ENCODE measurements around the gene PRTG. TPM values are rescaled to one million over a fixed set of nuclear protein-coding genes. Genes with fewer than 3 reads are reported as not detected.
A peak's percentile ranks its signal among the peaks of the same experiment; 100 is the strongest.

Gene PRTG
- total RNA-seq, 2 experiments from 2014 or later, result 0.15 TPM; not detected in 1

- CTCF ChIA-PET (ENCODE audit: unreplicated experiment), result no interaction called here
- intact Hi-C loops (cut with micrococcal nuclease; ENCODE audit: unreplicated experiment), result no loop called here
- Histone ChIP-seq H3K36me3 (ENCODE audit: insufficient read depth, low read length) (no peaks in the 10 kb centered on the region), H3K4me3 (ENCODE audit: low read depth, low read length, poor library complexity, severe bottlenecking) (no peak overlapping the region), H2AFZ (ENCODE audit: low read length) (no peak overlapping the region), H4K20me1 (ENCODE audit: insufficient read depth, low read length) (no peaks in the 10 kb centered on the region), H3K9me3 (ENCODE audit: low read length) (no peaks in the 10 kb centered on the region), H3K79me2 (ENCODE audit: insufficient read depth, low read depth, low read length) (no peaks in the 10 kb centered on the region), H3K9me2 (ENCODE audit: insufficient read depth, low read length) (no peaks in the 10 kb centered on the region), H3K27ac (ENCODE audit: low read depth, low read length, poor library complexity, severe bottlenecking) (no peak overlapping the region), H3K4me1 (ENCODE audit: insufficient read depth, low read length, poor library complexity, severe bottlenecking) (no peaks in the 10 kb centered on the region), H3K4me2 (ENCODE audit: low read length) (peak overlapping the region; percentile 26; the same call in 1 of the 2 replicates)
- no peak for TF ChIP-seq CTCF (conservative IDR thresholded peaks at IDR 0.05; ENCODE audit: low read length)
- TF ChIP-seq EZH2phosphoT487 (IDR thresholded peaks at IDR 0.05; ENCODE audit: borderline replicate concordance, low read depth, low read length), result no peak
- BruUV-seq (replicated peaks), result no TSS peak
- no peak for DNase-seq (ENCODE audit: low spot score)
- POLR2A ChIA-PET, result no interaction called here
Measured at GRCh38 chr15:55628369-55628730, 114.6 kb downstream of the PRTG start.

- ChIA-PET POLR2A (no interaction called here), CTCF (ENCODE audit: unreplicated experiment) (no interaction called here)
- no peaks in the 10 kb centered on the region for H3K36me3 ChIP-seq (ENCODE audit: insufficient read depth, low read length)
- H2AFZ ChIP-seq (ENCODE audit: low read length), result no peak overlapping the region
- no peak for TF ChIP-seq EZH2phosphoT487 (IDR thresholded peaks at IDR 0.05; ENCODE audit: borderline replicate concordance, low read depth, low read length)
- TF ChIP-seq CTCF (conservative IDR thresholded peaks at IDR 0.05; ENCODE audit: low read length), result no peak
- H3K4me3 ChIP-seq (ENCODE audit: low read depth, low read length, poor library complexity, severe bottlenecking), result no peak overlapping the region
- H3K79me2 ChIP-seq (ENCODE audit: insufficient read depth, low read depth, low read length), result no peaks in the 10 kb centered on the region
- no peak overlapping the region for H3K27ac ChIP-seq (ENCODE audit: low read depth, low read length, poor library complexity, severe bottlenecking)
- no TSS peak for BruUV-seq (replicated peaks)
- intact Hi-C loops (cut with micrococcal nuclease; ENCODE audit: unreplicated experiment), result no loop called here
- H3K4me2 ChIP-seq (ENCODE audit: low read length), result peak overlapping the region; percentile 26; the same call in 1 of the 2 replicates
- H4K20me1 ChIP-seq (ENCODE audit: insufficient read depth, low read length), result no peaks in the 10 kb centered on the region
- no peaks in the 10 kb centered on the region for H3K9me2 ChIP-seq (ENCODE audit: insufficient read depth, low read length)
- no peaks in the 10 kb centered on the region for H3K9me3 ChIP-seq (ENCODE audit: low read length)
- DNase-seq (ENCODE audit: low spot score), result no peak
- no peaks in the 10 kb centered on the region for H3K4me1 ChIP-seq (ENCODE audit: insufficient read depth, low read length, poor library complexity, severe bottlenecking)
Measured at GRCh38 chr15:55627730-55628368, 115.1 kb downstream of the PRTG start.

- Histone ChIP-seq H3K4me1 (ENCODE audit: insufficient read depth, low read length, poor library complexity, severe bottlenecking) (no peaks in the 10 kb centered on the region), H3K9me2 (ENCODE audit: insufficient read depth, low read length) (no peaks in the 10 kb centered on the region), H3K27ac (ENCODE audit: low read depth, low read length, poor library complexity, severe bottlenecking) (no peak overlapping the region), H3K4me3 (ENCODE audit: low read depth, low read length, poor library complexity, severe bottlenecking) (no peak overlapping the region), H3K79me2 (ENCODE audit: insufficient read depth, low read depth, low read length) (no peaks in the 10 kb centered on the region), H3K36me3 (ENCODE audit: insufficient read depth, low read length) (no peaks in the 10 kb centered on the region), H3K4me2 (ENCODE audit: low read length) (peak overlapping the region; percentile 32; the same call in 1 of the 2 replicates), H2AFZ (ENCODE audit: low read length) (no peak overlapping the region), H3K9me3 (ENCODE audit: low read length) (no peaks in the 10 kb centered on the region), H4K20me1 (ENCODE audit: insufficient read depth, low read length) (no peaks in the 10 kb centered on the region)
- intact Hi-C loops (cut with micrococcal nuclease; ENCODE audit: unreplicated experiment), result no loop called here
- TF ChIP-seq CTCF (conservative IDR thresholded peaks at IDR 0.05; ENCODE audit: low read length), result no peak
- TF ChIP-seq EZH2phosphoT487 (IDR thresholded peaks at IDR 0.05; ENCODE audit: borderline replicate concordance, low read depth, low read length), result no peak
- BruUV-seq (replicated peaks), result no TSS peak
- CTCF ChIA-PET (ENCODE audit: unreplicated experiment), result no interaction called here
- DNase-seq (ENCODE audit: low spot score), result no peak
- POLR2A ChIA-PET, result interaction anchor here (0.6 kb wide), 1 partner anchor 15 kb away, joined by 3 read pairs; no protein-coding TSS in a partner anchor
Measured at GRCh38 chr15:55619783-55620182, 123.2 kb downstream of the PRTG start.

Measured in OCI-LY7 (cell line).